DND-41 (cell line): ENCODE data around the gene HOXB4.

Experiments
- ATAC-seq: fragments of 200-7000 bp; cut with Tn5 transposase; 3 replicates; pipeline ENCODE4 v1.9.1; 2021; ENCODE audit warnings: low read depth; ENCODE audit not compliant: insufficient read depth
- DNase-seq: peaks from one replicate; pipeline ENCODE4 v3.0.0-alpha.2; 2020
- H2AFZ ChIP-seq: 2 replicates; pipeline ENCODE4 v1.6.0; 2012; ENCODE audit warnings: low read depth, low read length
- H3K27ac ChIP-seq: 2 replicates; pipeline ENCODE4 v1.5.1; 2012; ENCODE audit warnings: low read length, inconsistent platforms
- H3K27me3 ChIP-seq: fragments of 200-600 bp; sonication (generic); 2 replicates; pipeline ENCODE4 v1.6.0; 2012; ENCODE audit warnings: low read length, mild to moderate bottlenecking, inconsistent platforms; ENCODE audit not compliant: insufficient read depth, poor library complexity
- H3K36me3 ChIP-seq: 2 replicates; pipeline ENCODE4 v1.5.1; 2012; ENCODE audit warnings: low read length, inconsistent platforms; ENCODE audit not compliant: insufficient read depth
- H3K4me1 ChIP-seq: 2 replicates; pipeline ENCODE4 v1.5.1; 2012; ENCODE audit warnings: mild to moderate bottlenecking, low read length; ENCODE audit not compliant: insufficient read depth
- H3K4me2 ChIP-seq: 2 replicates; pipeline ENCODE4 v1.6.0; 2012; ENCODE audit warnings: mild to moderate bottlenecking, moderate library complexity, low read length, inconsistent platforms; ENCODE audit not compliant: insufficient read depth
- H3K4me3 ChIP-seq, 2 experiments: fragments of 200-600 bp in 1 of 2; shearing (Covaris generic) in 1 of 2; 2 replicates each; pipeline ENCODE4 v1.5.1; 2012 to 2016; ENCODE audit warnings: inconsistent platforms in 2 of 2, low read length in 2 of 2, mild to moderate bottlenecking in 2 of 2, low read depth in 1 of 2, moderate library complexity in 1 of 2
- H3K79me2 ChIP-seq: 2 replicates; pipeline ENCODE4 v1.6.0; 2012; ENCODE audit warnings: low read length, inconsistent platforms; ENCODE audit not compliant: insufficient read depth
- H3K9ac ChIP-seq: 2 replicates; pipeline ENCODE4 v1.6.0; 2012; ENCODE audit warnings: low read depth, mild to moderate bottlenecking, inconsistent platforms, low read length, moderate library complexity
- H3K9me3 ChIP-seq: 2 replicates; pipeline ENCODE4 v1.5.1; 2012; ENCODE audit warnings: low read length, moderate library complexity, mild to moderate bottlenecking, inconsistent platforms; ENCODE audit not compliant: insufficient read depth, severe bottlenecking
- H4K20me1 ChIP-seq: 2 replicates; pipeline ENCODE4 v1.6.0; 2012; ENCODE audit warnings: low read length; ENCODE audit not compliant: insufficient read depth
- EZH2 ChIP-seq: IDR thresholded peaks from 3 replicates; pipeline ENCODE4 v1.6.1; 2012; ENCODE audit warnings: borderline replicate concordance, low read depth, mild to moderate bottlenecking, moderate library complexity, low read length, inconsistent platforms; ENCODE audit not compliant: severe bottlenecking
- TF ChIP-seq, protein P1 (sequence below): IDR thresholded peaks from 2 replicates; pipeline ENCODE4 v1.5.1; 2012; ENCODE audit warnings: borderline replicate concordance, low read length, moderate library complexity, mild to moderate bottlenecking; ENCODE audit not compliant: poor library complexity, severe bottlenecking; ENCODE audit errors: extremely low read depth

The HOXB4 gene

DNA sequence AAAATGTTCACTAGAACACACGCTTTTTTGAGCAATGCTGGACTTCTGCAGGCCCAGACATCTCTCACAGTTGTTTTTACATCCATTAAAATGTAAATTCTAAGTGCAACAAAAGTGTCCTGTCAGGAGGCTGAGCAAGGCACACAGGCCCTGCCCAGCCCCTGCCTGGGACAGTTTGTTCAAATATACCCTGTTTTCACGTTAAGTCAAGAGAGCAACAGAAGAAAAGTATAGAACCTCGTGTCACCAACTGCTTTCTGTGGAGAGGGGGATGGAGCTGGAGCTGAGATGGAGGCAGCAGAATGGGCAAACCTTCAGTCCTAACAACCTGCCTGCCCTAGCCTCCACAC, 28.9 kb downstream of the HOXB4 start:
- ATAC-seq (no peak), DNase-seq (no peak)

DNA sequence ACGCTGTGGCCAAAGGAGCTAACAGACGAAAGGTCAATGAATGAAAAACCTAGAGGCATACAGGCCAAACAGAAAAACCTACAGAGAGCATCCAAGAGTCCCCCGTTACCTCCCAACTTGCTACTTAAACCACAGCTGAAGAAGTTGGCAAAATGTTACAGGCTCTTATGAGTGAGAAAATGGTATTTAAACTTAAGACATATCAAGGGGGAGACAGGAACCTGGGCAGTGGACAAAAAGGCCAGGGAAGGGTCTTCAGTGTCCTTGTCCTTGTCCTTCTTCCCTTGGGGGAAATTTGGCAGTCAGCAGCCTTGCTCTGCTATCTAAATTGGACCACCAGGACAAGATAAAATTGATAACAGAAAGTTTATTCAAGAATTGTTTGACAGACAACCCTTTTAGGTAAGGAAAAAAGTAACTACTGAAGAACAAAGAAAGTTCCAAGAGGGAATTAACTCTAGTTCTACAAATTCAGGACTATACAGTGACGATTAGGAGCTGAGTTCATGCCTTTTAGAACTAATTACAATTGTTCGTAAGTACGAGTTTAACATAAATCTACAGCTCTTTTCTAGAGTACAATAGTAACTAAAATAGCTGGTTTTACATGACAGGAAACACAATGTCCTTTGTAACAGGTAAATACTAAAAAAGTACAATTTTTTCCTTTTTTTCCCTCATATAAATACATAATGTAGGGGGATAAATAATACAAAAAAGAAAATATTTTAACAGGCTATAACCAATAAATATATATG, 29.4 kb downstream of the HOXB4 start:
- DNase-seq = no peak
- Histone ChIP-seq H2AFZ (no peak overlapping the region), H3K79me2 (no peaks in the 10 kb centered on the region), H3K4me2 (no peak overlapping the region), H3K9ac (no peak overlapping the region), H3K9me3 (no peaks in the 10 kb centered on the region), H3K4me1 (no peaks in the 10 kb centered on the region), H3K27me3 (peaks cover 33% of the 10 kb centered on the region), H3K4me3 (no peak overlapping the region), H3K27ac (no peak overlapping the region), H3K36me3 (no peaks in the 10 kb centered on the region), H4K20me1 (no peaks in the 10 kb centered on the region)
- ATAC-seq = no peak
- no peak for TF ChIP-seq EZH2
- TF ChIP-seq, protein P1, sequence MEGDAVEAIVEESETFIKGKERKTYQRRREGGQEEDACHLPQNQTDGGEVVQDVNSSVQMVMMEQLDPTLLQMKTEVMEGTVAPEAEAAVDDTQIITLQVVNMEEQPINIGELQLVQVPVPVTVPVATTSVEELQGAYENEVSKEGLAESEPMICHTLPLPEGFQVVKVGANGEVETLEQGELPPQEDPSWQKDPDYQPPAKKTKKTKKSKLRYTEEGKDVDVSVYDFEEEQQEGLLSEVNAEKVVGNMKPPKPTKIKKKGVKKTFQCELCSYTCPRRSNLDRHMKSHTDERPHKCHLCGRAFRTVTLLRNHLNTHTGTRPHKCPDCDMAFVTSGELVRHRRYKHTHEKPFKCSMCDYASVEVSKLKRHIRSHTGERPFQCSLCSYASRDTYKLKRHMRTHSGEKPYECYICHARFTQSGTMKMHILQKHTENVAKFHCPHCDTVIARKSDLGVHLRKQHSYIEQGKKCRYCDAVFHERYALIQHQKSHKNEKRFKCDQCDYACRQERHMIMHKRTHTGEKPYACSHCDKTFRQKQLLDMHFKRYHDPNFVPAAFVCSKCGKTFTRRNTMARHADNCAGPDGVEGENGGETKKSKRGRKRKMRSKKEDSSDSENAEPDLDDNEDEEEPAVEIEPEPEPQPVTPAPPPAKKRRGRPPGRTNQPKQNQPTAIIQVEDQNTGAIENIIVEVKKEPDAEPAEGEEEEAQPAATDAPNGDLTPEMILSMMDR = no peak

More for the DNA sequence above, 28.9 kb downstream of the HOXB4 start:
- Histone ChIP-seq H3K4me3 (no peak overlapping the region), H3K27me3 (peaks cover 33% of the 10 kb centered on the region), H3K27ac (no peak overlapping the region), H3K4me1 (no peaks in the 10 kb centered on the region), H2AFZ (no peak overlapping the region), H3K9me3 (no peaks in the 10 kb centered on the region), H3K9ac (no peak overlapping the region), H3K4me2 (no peak overlapping the region), H3K79me2 (no peaks in the 10 kb centered on the region), H3K36me3 (no peaks in the 10 kb centered on the region), H4K20me1 (no peaks in the 10 kb centered on the region)
- no peak for TF ChIP-seq EZH2
- TF ChIP-seq, protein P1 = no peak

DNA sequence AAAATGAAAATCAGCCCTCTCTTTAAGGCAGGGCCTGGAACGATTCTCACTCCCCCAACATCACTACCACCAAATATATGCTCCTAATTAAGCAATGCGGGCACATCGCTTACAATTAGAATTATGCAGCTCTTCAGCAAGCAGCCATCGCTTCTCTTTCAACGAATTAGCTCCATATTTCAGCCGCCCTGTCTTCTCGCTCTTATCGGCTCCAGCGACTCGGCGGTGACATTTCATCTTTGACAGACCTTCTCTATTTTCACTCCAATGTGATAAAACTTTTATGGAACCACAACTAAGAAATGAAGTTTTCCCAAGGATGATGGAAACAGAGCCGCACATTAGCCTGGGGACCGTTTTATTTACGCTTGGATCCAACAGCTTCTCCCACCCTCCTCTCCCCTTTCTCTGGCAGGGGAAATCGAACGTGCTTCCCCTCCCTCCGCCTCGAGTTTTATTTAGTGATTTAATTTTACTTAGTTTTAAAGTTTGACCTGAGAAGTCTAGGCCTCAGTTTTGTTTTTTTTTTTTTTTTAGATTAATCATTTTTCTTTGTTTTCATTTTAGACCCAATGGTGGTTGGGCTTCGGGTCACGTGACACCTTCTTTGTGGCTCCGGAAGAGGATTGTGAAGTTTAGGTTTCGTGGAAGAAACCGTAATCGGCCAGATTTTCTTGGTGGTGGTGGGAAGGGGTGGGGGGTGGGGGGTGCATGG, 30.2 kb downstream of the HOXB4 start:
- H3K27me3 ChIP-seq = peaks cover 33% of the 10 kb centered on the region
- no peak overlapping the region for H3K9ac ChIP-seq
- H3K27ac ChIP-seq = no peak overlapping the region
- no peak overlapping the region for H2AFZ ChIP-seq
- H3K4me2 ChIP-seq = no peak overlapping the region
- DNase-seq = no peak
- no peaks in the 10 kb centered on the region for H3K36me3 ChIP-seq
- TF ChIP-seq EZH2 = no peak
- TF ChIP-seq, protein P1 = no peak
- no peaks in the 10 kb centered on the region for H4K20me1 ChIP-seq
- no peaks in the 10 kb centered on the region for H3K79me2 ChIP-seq
- H3K4me3 ChIP-seq = no peak overlapping the region
- ATAC-seq = no peak
- H3K9me3 ChIP-seq = no peaks in the 10 kb centered on the region
- no peaks in the 10 kb centered on the region for H3K4me1 ChIP-seq
